PC-3 (cell line): ENCODE results near the gene ISM1.

Experiments used
- CTCF ChIP-seq: fragments of 300-600 bp; sonication (generic); conservative IDR thresholded peaks from 2 replicates; pipeline ENCODE4 v1.5.1; 2017; ENCODE audit warnings: antibody characterized with exemption, low read depth, mild to moderate bottlenecking, low read length
- EZH2phosphoT487 ChIP-seq: fragments of 300-600 bp; sonication (generic); IDR thresholded peaks from 2 replicates; pipeline ENCODE4 v1.6.1; 2018; ENCODE audit warnings: mild to moderate bottlenecking, antibody characterized with exemption, low read length, borderline replicate concordance

- TF ChIP-seq CTCF: no peak
- TF ChIP-seq EZH2phosphoT487: no peak
These were observed 28.2 kb downstream of the ISM1 start for GRCh38 chr20:13249118-13249797.
